RPMI7951 (cell line): ENCODE data around the gene NDUFAB1. TPM values are rescaled to one million over a fixed set of nuclear protein-coding genes. Genes with fewer than 3 reads are reported as not detected.
"Not testable (repeated sequence)": the region's sequence is repeated elsewhere in the genome, so short reads cannot be mapped to it uniquely, and the experiment has no call there.

Experiments
- DNase-seq: peaks from one replicate; pipeline ENCODE4 v3.0.0-alpha.2; 2012; ENCODE audit warnings: low read depth
- total RNA-seq: library from RNA; depleted of rRNA; stranded (reverse); fragments of >200 nt; shearing (Covaris generic); gene quantifications from 2 replicates; pipeline ENCODE4 v1.2.3, GENCODE V29; 2014; rRNA removed

The NDUFAB1 gene
- 156 and 176 TPM in 2 replicates for total RNA-seq

DNA sequence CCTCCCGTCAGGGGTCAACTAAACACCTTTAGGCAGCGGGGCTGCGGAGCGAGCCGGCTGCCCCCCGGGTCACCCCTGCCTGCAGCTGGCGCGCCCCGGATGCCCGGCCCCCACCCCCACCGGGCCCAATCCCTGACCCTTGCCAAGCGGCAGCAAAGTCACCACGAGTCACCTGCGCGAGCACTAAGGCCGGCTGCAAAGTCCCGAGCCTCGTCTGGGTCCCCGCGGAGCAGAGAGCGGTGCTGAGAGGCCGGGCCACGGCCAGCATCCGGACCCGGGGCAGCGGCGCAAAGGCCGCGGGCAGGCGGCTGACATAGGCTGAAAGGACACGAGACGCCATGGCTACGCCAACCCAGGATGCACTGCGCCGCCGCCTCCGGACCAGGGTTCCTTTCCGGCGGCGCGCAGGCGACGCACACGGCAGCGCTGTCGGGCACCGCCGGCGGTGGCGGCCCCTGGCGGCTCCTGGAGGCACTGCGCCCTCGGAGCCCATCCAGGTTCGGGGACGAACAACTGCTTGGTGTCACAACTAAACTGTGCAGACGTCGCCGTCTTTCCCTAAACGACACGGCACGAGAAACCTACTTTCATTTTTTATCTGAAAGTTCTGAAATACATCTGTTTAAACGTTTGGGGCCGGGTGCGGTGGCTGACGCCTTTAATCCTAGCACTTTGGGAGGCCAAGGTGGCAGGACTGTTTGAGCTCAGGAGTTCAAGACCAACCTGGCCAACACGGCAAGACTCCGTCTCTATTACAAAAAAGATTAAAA, at the start of gene NDUFAB1:
NDUFAB1 (minus strand) TSS at position 366 of the 770 bp plus-strand sequence; CDS start at position 340, 26 bp downstream.
- peak; percentile 83 for DNase-seq

DNA sequence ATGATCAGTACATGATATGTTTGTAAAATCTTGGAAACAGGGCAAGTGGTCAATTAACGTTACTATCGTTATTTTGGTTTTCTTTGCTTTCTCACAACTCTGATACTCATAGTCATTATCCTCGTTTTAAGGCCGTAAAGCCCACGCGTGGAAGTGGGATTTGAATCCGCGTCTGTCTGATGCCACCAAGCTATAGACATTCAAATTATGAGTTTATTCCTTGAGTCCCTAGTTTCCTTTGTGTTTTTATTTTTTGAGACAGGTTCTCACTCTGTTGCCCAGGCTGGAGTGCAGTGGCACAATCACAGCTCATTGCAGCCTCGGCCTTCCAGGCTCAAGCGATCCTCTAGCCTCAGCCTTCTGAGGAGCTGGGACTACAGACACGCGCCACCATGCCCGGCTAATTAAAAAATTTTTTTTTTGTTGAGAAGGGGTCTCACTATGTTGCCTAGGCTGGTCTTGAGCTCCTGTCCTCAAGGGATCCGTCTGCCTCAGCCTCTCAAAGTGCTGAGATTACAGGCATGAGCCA, 46.2 kb upstream of the NDUFAB1 start:
- no peak for DNase-seq

DNA sequence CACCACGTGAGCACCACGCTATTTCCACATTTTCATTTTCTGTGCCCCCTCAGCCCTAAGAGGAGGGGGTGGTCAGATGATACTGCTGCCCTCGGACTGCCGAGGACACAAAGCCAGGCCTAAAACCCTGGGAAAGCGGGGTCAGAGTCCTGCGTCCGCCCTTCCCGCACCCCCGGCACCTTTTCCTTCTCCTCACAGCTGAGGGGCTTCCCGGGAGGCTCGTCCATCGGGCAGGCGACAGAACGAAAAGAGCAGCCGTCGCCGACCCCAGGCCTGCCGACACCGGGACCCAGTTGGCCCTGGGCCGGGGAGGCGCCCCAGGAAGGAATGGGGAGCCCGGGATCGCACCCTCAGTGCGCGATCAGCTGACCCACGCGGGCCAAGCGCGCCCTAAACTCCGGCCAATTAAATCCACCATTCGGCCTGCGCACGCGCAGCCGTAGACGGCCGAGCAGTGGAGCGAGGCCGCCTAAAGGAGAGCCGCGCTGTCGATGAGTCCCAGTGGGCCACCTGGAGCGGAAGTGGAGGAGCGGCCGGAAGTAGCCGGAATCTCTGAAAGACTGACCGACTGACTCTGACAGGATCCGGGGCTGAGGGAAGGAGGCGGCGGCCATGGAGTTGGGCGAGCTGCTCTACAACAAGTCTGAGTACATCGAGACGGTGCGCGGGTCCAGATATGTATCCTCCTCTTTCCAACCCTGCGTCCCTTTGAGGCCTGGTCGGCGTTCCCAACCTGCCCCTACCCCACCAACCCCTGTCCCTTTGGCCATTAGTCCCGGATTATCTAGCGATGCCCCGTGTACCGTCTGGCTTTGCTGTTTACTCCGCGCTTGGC, 45.0 kb upstream of the NDUFAB1 start, which contains the start of the genes DCTN5 and PALB2:
DCTN5 (plus strand) TSS at position 536 of the 835 bp plus-strand sequence; CDS start at position 613, 77 bp downstream.
PALB2 (minus strand) TSS at position 380 of the 835 bp plus-strand sequence; CDS start at position 227, 153 bp downstream.
- DNase-seq = peak; percentile 91

DNA sequence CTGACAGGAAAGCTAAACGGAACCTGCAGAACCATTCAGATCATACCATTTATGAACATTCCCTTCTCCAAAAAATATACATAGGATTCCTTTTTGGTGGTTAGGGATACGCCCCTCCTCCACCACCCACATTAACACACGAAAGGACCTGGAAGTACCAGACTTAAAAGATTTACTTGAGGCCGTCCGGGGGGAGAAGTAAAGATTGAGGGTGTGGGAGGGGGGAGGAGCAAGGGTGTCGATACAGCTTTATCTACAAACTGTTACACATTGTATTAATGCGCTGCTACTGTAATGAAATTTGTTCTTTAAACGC, 44.5 kb upstream of the NDUFAB1 start:
- DNase-seq = peak; percentile 1

DNA sequence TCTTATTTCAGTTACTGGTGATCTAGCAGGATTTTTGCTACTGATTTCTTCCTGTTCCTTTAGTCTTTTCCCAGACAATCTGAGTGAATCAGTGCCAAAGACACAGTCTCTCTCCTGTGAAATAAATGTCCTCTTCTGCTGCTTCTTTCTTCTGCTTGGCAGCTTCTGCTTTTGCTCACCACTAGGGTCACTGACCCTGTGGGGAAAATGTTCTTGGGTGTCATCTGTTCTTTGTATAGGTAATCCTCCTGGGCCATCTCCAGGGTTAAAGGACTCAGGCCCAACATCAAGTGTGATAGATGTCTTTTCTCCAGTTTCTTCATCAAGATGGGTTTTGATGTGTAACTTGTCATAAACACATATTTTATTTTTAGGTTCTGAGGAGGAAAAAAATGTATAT, 39.8 kb upstream of the NDUFAB1 start:
- DNase-seq = no peak

DNA sequence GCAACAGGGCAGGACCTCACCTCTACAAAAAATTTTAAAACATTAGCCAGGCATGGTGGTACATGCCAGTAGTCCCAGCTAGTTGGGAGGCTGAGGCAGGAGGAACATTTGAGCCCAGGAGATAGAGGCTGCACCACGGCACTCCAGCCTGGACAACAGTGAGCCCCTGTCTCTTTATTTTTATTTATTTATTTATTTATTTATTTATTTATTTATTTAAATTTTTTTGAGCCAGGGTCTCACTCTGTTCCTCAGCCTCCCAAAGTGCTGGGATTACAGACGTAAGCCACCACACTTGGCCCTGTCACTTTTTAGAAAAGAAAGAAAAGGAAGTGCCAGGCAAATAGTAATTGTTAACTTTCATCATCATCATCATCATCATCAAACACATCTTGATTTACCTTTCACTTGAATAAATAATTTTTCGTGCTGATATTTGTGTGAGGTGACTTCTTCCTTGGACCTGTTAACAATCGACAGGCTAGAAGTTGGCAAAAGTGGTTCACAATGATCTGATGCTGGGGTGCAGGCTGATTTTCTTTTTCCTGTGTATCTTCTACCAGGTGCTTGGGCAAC, 38.4 kb upstream of the NDUFAB1 start:
- no peak for DNase-seq

DNA sequence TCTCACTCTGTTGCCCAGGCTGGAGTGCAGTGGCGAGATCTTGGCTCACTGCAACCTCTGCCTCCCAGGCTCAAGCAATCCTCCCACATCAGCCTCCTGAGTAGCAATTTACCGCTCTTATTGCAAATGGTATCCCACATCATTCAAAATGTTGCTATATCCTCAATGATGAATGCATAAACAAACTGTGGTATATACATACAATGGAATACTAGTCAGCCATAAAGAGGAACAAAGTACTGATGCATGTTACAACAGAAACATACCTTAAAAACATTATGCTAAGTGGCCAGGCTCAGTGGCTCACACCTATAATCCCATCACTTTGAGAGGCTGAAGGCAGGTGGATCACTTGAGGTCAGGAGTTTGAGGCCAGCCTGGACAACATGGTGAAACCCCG, 35.8 kb upstream of the NDUFAB1 start:
- DNase-seq = not testable (repeated sequence)

DNA sequence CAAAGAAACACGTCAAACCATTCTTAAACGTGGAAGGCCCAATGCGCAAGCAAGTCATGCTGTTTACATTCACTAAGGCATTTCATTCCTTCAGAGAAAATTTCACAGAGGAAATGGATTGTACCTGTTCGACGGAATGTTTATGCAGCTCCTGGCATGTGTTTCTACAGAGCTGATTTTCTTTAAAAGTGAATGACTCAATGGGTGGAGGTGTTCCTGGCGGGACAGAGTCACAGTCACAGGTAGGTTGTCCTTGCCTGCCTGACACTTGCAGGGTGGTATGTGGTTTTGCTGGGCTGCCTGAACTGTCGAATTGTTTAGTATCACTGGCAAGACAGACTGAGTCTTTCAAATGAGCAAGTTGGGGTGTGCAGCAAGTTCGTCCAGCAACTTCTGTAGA, 33.4 kb upstream of the NDUFAB1 start:
- no peak for DNase-seq

DNA sequence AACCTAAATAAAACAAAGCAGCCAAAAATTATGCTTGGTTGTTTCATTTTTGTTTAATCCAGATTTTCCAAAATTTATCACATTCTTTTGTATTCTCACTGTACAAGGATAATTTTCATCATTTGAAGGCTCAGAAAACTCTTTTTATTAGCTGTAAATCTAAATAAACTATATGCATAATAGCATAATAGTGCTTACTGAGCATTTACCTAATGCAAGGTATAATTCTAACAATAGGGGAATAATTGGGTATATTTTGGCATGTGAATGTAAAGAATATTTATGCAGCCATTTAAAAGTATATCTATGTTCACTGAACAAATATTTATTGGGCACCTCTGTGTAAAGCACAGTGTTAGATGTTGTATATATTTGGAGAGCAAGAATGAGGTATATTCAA, 28.0 kb upstream of the NDUFAB1 start:
- DNase-seq = no peak

DNA sequence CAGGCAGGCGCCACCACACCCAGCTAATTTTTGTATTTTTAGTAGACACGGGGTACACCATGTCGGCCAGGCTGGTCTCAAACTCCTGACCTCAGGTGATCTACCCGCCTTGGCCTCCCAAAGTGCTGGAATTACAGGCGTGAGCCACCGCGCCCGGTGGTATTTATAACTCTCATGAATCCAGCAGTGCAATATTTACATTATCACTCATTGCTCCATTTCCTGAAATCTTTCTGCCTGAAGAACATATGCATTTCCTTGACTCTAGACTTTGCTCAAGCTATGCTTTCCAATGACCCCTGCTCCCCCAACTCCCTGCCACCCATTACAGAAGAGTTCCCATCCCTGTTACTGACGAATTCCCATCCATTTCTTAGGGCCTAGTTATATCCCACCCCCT, 19.7 kb upstream of the NDUFAB1 start:
- no peak for DNase-seq

DNA sequence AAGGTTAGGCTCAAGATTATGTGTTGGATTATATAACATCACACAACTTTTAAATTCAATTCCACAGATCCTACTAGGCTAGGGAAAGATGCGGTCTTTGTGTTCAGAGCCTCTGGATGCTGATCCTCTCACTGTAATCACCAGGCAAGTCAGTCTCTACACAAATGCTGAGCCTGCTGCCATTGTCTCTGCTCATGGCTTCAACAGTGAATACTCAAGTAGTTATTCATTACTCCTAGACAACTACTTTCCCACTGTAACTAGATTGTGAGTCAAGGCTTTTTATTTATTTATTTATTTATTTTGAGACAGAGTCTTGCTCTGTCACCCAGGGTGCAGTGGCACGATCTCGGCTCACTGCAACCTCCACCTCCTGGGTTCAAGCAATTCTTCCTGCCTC, 15.8 kb upstream of the NDUFAB1 start:
- no peak for DNase-seq

DNA sequence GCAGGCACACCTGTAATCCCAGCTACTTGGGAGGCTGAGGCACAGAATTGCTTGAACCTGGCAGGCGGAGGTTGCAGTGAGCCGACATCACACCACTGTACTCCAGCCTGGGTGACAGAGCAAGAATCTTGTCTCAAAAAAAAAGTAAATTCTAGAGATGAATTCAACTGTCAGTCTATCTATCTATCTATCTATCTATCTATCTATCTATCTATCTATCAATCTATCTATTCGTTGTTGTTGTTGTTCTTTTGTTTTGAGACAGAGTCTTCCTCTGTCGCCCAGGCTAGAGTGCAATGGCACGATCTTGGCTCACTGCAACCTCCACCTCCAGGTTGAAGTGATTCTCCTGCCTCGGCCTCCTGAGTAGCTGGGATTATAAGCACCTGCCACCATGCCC, 14.8 kb upstream of the NDUFAB1 start:
- not testable (repeated sequence) for DNase-seq

DNA sequence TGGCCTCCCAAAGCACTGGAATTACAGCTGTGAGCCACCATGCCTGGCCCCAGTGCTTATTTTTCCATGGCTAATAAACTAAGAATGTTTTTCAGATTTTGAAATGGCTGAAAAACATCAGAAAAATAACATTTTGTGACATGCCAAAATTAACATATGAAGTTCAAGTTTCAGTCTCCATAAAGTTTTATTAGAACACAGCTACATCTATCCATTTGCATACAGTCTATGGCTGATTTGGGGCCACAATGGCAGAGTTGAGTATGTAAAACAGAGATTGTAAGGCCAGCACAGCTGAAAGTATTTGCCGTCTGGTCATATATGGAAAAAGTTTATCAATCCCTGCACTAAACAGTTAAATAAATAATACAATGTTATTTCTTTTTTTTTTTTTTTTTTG, 13.8 kb upstream of the NDUFAB1 start:
- no peak for DNase-seq

DNA sequence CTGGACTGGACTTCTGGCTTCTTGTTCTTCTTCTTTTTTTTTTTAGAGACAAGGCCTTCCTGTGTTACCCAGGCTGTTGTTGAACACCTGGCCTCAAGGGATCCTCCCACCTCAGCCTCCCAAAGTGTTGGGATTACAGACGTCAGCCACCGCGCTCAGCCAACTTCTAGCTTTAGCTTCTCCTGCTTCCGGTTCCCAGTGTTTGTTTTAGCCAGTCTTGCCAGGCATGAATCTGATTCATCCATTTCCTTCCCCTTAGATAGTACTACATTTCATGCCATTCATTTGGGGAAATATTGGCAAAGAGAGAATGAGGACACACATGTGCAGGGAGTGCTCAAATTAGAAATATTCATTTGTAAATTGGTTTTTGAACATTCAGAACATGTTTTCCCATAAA, 12.1 kb upstream of the NDUFAB1 start:
- DNase-seq = no peak

DNA sequence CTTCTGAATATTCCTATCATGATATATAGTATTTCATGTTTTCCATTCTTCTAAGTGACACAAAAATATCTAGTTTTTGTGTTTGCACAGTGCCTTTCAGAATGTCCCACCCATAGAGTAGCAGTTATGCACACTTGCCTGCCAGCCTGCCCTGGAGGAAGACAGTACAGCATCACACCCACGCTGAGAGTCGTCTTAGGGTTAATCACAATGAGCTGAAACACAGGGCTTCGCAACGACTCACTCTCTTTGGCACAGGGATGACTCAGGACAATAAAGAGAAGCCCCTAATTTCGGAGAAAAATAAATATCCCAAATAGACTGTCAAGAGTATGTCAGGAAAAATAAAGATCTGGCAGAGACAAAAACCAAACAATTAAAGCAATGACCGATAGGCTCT, 11.6 kb upstream of the NDUFAB1 start:
- DNase-seq = no peak

DNA sequence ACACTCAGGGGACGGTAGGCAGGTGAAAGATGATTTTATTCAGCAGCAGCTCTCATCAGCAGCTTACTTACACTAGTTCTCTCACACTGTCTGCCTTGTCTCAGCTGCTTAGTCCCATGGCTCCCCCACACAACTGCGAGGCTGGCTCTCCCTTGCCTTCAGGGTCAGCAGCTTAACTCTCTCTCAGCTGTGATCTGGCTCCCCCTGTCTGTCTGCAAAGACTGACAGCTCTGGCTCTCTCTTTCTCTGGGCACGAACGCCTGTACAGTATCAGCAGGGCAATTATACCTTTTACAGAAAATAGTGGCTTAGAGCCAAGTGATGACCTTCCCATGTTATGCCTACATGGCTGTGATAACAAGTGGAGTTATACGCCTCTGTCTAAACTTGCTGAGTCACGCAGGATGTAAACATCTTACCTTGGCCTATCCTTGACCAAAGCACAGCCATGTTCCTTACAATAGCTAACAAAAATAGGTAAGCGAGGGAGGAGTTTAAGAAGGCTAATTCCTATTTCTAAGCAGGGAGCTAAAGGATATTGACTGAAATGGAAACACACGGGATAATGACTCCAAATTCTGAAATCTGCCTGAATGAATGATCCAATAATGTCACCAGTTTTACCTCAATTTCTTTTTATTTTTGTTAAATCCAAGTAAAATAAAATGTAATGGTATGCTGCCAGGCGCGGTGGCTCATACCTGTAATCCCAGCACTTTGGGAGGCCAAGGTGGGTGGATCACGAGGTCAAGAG, 1.1 kb upstream of the NDUFAB1 start:
- peak; percentile 60 for DNase-seq

DNA sequence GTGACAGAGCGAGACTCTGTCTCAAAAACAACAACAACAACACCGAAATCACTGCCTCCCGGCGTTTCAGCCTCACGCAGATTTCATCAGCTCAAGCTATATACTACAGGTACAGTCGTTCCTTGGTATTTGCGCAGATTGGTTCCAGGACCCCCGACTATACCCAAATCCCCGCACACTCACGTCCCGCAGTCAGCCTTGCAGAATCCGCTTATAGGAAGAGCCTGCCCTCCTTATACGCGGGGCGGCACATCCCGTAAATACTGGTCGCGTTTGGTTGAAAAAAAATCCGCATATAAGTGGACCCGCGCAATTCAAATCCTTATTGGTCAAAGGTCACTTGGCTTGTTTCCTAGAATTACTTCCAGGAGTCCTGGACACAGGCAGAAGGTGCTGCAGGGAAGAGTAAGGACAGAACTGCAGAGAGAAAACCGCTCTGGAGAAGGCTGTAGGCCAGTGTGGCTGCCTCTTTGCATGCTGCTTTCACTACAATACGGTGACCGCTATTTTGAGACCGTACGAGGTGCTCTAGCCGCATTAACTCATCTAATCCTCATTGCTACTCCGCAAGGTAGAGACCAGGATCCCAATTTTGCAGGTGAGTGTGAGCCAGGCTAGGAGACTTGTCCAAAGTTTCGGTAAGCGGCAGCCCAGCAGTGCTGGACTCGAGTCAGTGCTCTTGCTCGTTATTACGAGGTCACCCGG, 718 bp downstream of the NDUFAB1 start:
- no peak for DNase-seq

DNA sequence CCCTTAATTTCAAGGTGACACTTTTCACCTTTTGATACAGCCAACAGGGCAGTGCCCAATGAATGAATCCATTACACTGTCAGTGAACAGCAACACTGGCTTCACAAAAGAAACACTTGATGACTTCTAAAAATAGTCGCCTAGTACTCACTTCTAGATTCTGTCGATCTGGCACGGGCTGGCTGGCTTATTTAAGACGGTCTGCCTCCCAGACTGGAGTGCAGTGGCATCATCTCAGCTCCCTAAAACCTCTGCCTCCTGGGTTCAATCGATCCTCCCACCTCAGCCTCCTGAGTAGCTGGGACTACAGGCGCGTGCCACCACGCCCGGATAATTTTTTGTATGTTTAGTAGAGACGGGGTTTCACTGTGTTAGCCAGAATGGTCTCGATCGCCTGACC, 1.9 kb downstream of the NDUFAB1 start:
- no peak for DNase-seq

DNA sequence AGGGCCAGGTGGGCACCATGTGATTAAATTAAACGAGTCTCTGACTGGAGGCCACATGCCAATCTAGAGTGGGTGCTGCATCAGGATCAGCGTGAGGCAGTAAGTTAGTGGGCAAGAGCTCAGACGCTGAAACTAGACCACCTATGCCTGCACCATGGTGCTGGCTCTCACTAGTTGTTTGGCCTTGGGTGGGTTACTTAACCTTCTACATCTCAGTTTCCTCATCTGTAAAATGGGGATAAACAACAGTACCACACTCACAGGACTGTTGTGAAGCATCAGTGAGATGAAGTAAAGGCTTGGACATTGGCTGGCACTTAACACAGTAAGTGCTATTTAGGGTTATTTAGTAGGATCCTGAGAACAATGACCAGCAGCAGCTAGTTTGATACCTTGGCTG, 5.9 kb downstream of the NDUFAB1 start:
- DNase-seq = no peak

DNA sequence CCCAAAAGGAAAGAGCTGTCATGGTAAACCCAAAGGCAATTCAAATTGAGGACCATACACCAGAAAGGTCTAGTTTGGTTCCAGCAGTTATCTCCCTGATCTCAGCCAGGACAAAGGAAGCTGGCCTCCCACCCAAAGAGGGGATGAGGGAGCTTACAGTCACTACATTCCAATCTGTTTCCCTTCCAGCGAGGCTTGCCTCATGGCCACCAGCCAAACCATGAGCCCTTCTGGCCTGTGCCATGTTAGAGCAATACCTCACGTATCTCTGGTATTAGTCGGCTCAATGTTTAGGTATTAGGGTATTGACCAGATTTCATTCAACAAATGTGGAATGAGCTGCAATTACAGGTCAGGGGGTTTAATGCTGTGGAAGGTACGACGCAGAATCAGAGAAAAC, 8.4 kb downstream of the NDUFAB1 start:
- peak; percentile 33 for DNase-seq
